ENCODE measurements around the gene CD164L2.

CD164L2 gene

GRCh38 chr1:27331922-27332321 lies 51.2 kb downstream of the CD164L2 start:
- in situ Hi-C loops (cut with MboI; ENCODE audit: low sequenced_read_pairs), result no loop called here

GRCh38 chr1:27331426-27331825 lies 51.7 kb downstream of the CD164L2 start:
- in situ Hi-C loops (cut with MboI; ENCODE audit: low sequenced_read_pairs), result no loop called here

GRCh38 chr1:27330786-27331185 lies 52.3 kb downstream of the CD164L2 start:
- in situ Hi-C loops (cut with MboI; ENCODE audit: low sequenced_read_pairs), result no loop called here
